ENCODE data around the gene AEN.

DNA sequence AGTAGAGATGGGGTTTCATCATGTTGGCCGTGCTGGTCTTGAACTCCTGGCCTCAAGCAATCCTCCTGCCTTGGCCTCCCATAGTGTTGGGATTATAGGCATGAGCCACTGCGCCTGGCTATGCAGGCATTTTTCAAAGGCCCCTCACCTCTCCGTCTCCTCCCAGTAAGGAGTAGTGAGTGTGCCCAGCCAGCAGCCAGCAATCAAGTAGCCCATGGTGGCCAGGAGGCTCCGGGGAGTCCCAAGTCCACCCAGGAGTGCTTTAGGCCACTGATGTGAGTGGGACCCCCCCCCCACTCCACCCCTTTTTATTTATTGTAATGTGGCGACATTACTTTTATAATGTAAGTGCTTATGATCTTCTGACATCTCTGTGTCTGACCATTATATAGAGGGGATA is 25.8 kb downstream of the AEN start:
- TF ChIP-seq, protein P1, sequence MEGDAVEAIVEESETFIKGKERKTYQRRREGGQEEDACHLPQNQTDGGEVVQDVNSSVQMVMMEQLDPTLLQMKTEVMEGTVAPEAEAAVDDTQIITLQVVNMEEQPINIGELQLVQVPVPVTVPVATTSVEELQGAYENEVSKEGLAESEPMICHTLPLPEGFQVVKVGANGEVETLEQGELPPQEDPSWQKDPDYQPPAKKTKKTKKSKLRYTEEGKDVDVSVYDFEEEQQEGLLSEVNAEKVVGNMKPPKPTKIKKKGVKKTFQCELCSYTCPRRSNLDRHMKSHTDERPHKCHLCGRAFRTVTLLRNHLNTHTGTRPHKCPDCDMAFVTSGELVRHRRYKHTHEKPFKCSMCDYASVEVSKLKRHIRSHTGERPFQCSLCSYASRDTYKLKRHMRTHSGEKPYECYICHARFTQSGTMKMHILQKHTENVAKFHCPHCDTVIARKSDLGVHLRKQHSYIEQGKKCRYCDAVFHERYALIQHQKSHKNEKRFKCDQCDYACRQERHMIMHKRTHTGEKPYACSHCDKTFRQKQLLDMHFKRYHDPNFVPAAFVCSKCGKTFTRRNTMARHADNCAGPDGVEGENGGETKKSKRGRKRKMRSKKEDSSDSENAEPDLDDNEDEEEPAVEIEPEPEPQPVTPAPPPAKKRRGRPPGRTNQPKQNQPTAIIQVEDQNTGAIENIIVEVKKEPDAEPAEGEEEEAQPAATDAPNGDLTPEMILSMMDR (IDR thresholded peaks at IDR 0.05 in 8 of 11, conservative IDR thresholded peaks at IDR 0.05 in 3 of 11) = no peak
- TF ChIP-seq POLR2A (IDR thresholded peaks at IDR 0.05) (no peak), POLR2AphosphoS5 (IDR thresholded peaks at IDR 0.05) (no peak)

Measured in spleen (tissue), 7 donors.